ENCODE measurements around the gene TMEM135.
"Not testable (repeated sequence)": the region's sequence is repeated elsewhere in the genome, so short reads cannot be mapped to it uniquely, and the experiment has no call there.

The TMEM135 gene

DNA sequence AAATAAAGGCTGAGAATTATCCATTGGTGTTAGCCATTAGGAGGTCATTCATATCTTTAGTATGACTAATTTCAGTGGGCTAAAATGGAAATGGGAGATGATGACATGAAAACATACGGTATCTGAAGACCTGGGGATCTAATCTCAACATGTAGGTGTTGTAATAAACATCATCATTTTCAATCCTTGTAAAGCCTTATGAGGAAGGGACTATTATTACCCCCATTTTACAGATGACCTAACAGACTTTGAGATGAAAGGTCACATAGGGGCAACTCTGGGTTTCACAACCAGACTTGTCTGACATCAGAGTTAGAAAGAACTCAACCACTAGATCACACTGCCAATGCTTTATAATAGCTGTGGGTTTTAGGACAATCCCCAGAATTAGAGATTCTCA, 34.8 kb upstream of the TMEM135 start:
- Histone ChIP-seq H3K4me3 (ENCODE audit: low read depth, low read length) (no peak overlapping the region), H3K9me3 (ENCODE audit: control insufficient read depth, insufficient read depth, low read length) (no peaks in the 10 kb centered on the region), H3K27me3 (ENCODE audit: control insufficient read depth, insufficient read depth, low read length) (no peaks in the 10 kb centered on the region), H3K36me3 (ENCODE audit: control insufficient read depth, insufficient read depth, low read length) (no peaks in the 10 kb centered on the region), H3K4me1 (ENCODE audit: control insufficient read depth, insufficient read depth, low read length) (peaks cover 7% of the 10 kb centered on the region; the same call in 1 of the 2 replicates), H3K27ac (ENCODE audit: low read depth, low read length) (no peak overlapping the region), H3K9ac (ENCODE audit: low read depth, low read length) (no peak overlapping the region)

- H3K4me3 ChIP-seq (ENCODE audit: low read depth, low read length); H3K36me3 ChIP-seq (ENCODE audit: control insufficient read depth, insufficient read depth, low read length); H3K4me1 ChIP-seq (ENCODE audit: control insufficient read depth, insufficient read depth, low read length); H3K9ac ChIP-seq (ENCODE audit: low read depth, low read length); H3K9me3 ChIP-seq (ENCODE audit: control insufficient read depth, insufficient read depth, low read length); H3K27me3 ChIP-seq (ENCODE audit: control insufficient read depth, insufficient read depth, low read length); H3K27ac ChIP-seq (ENCODE audit: low read depth, low read length): not testable (repeated sequence)
Observed at GRCh38 chr11:87004281-87004680, 33.5 kb upstream of the TMEM135 start.

DNA sequence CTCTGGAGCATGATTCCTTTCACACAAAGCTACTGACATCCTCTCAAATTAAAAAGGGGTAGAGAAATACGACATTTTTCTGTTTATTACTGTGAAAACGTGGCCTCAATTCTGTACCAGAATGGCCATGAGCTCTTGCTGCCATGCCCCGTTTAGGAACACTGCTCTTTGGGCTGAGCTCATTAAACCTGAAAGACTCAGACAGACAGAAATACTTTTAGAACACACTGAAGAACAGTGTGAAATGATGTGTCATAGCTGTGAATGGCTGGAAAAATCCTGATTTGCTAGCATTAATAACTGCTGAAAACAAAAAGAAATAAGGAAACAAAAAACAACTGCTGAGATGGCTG, 32.2 kb upstream of the TMEM135 start:
- H3K27ac ChIP-seq (ENCODE audit: low read depth, low read length), result no peak overlapping the region
- H3K36me3 ChIP-seq (ENCODE audit: control insufficient read depth, insufficient read depth, low read length), result no peaks in the 10 kb centered on the region
- no peaks in the 10 kb centered on the region for H3K4me1 ChIP-seq (ENCODE audit: control insufficient read depth, insufficient read depth, low read length)
- no peaks in the 10 kb centered on the region for H3K27me3 ChIP-seq (ENCODE audit: control insufficient read depth, insufficient read depth, low read length)
- H3K9me3 ChIP-seq (ENCODE audit: control insufficient read depth, insufficient read depth, low read length), result no peaks in the 10 kb centered on the region
- no peak overlapping the region for H3K9ac ChIP-seq (ENCODE audit: low read depth, low read length)
- H3K4me3 ChIP-seq (ENCODE audit: low read depth, low read length), result no peak overlapping the region

- Histone ChIP-seq H3K4me1 (ENCODE audit: control insufficient read depth, insufficient read depth, low read length) (no peaks in the 10 kb centered on the region), H3K9me3 (ENCODE audit: control insufficient read depth, insufficient read depth, low read length) (no peaks in the 10 kb centered on the region), H3K4me3 (ENCODE audit: low read depth, low read length) (no peak overlapping the region), H3K27me3 (ENCODE audit: control insufficient read depth, insufficient read depth, low read length) (no peaks in the 10 kb centered on the region), H3K36me3 (ENCODE audit: control insufficient read depth, insufficient read depth, low read length) (no peaks in the 10 kb centered on the region), H3K27ac (ENCODE audit: low read depth, low read length) (no peak overlapping the region), H3K9ac (ENCODE audit: low read depth, low read length) (no peak overlapping the region)
Observed at GRCh38 chr11:87006035-87006434, 31.7 kb upstream of the TMEM135 start.

GRCh38 chr11:87007963-87008362, 29.8 kb upstream of the TMEM135 start:
- no peaks in the 10 kb centered on the region for H3K36me3 ChIP-seq (ENCODE audit: control insufficient read depth, insufficient read depth, low read length)
- no peak overlapping the region for H3K27ac ChIP-seq (ENCODE audit: low read depth, low read length)
- H3K9ac ChIP-seq (ENCODE audit: low read depth, low read length), result no peak overlapping the region
- H3K27me3 ChIP-seq (ENCODE audit: control insufficient read depth, insufficient read depth, low read length), result no peaks in the 10 kb centered on the region
- no peak overlapping the region for H3K4me3 ChIP-seq (ENCODE audit: low read depth, low read length)
- no peaks in the 10 kb centered on the region for H3K4me1 ChIP-seq (ENCODE audit: control insufficient read depth, insufficient read depth, low read length)
- H3K9me3 ChIP-seq (ENCODE audit: control insufficient read depth, insufficient read depth, low read length), result no peaks in the 10 kb centered on the region

DNA sequence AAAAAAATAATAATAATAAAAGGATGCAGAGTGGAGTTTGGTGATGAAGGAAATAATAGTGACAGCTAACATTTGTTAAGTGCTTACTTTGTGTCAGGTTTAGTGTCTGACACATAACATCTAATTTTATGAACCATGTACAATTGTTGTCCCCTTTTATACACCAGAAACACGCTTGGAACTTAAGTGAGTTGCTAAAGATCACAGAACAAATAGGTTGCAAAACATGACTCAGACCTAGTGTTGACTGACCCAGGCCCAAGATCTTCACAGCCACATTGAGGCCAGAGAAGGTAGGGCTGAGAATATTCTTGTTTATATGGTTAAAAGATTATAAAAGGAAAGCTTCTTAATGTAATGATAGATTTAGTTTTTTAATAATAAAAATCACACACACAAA, 25.6 kb upstream of the TMEM135 start:
- H3K9me3 ChIP-seq (ENCODE audit: control insufficient read depth, insufficient read depth, low read length), result no peaks in the 10 kb centered on the region
- no peak overlapping the region for H3K4me3 ChIP-seq (ENCODE audit: low read depth, low read length)
- no peak overlapping the region for H3K27ac ChIP-seq (ENCODE audit: low read depth, low read length)
- no peaks in the 10 kb centered on the region for H3K27me3 ChIP-seq (ENCODE audit: control insufficient read depth, insufficient read depth, low read length)
- no peaks in the 10 kb centered on the region for H3K36me3 ChIP-seq (ENCODE audit: control insufficient read depth, insufficient read depth, low read length)
- no peak overlapping the region for H3K9ac ChIP-seq (ENCODE audit: low read depth, low read length)
- no peaks in the 10 kb centered on the region for H3K4me1 ChIP-seq (ENCODE audit: control insufficient read depth, insufficient read depth, low read length)

DNA sequence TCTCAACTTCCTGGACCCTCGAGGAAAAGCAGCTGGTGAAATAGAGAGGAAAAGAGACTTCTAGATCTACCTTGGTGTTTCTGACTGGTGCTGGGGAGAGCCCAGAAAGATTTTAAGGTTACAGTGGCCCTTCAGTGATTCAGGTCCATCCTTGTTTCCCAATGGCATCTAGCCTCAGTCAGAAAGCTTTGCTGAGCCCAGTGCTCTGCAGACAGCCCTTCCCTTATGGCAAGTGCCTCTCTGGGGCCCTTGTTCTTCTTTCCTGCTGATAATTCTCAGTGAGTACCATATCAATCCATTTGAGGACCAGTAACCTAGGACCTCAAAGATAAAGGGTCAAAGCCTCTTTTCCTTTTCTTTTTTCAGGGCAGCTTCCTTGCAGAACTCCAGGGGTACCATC, 25.1 kb upstream of the TMEM135 start:
- Histone ChIP-seq H3K27me3 (ENCODE audit: control insufficient read depth, insufficient read depth, low read length) (no peaks in the 10 kb centered on the region), H3K9ac (ENCODE audit: low read depth, low read length) (no peak overlapping the region), H3K27ac (ENCODE audit: low read depth, low read length) (no peak overlapping the region), H3K36me3 (ENCODE audit: control insufficient read depth, insufficient read depth, low read length) (no peaks in the 10 kb centered on the region), H3K4me1 (ENCODE audit: control insufficient read depth, insufficient read depth, low read length) (no peaks in the 10 kb centered on the region), H3K9me3 (ENCODE audit: control insufficient read depth, insufficient read depth, low read length) (no peaks in the 10 kb centered on the region), H3K4me3 (ENCODE audit: low read depth, low read length) (no peak overlapping the region)

DNA sequence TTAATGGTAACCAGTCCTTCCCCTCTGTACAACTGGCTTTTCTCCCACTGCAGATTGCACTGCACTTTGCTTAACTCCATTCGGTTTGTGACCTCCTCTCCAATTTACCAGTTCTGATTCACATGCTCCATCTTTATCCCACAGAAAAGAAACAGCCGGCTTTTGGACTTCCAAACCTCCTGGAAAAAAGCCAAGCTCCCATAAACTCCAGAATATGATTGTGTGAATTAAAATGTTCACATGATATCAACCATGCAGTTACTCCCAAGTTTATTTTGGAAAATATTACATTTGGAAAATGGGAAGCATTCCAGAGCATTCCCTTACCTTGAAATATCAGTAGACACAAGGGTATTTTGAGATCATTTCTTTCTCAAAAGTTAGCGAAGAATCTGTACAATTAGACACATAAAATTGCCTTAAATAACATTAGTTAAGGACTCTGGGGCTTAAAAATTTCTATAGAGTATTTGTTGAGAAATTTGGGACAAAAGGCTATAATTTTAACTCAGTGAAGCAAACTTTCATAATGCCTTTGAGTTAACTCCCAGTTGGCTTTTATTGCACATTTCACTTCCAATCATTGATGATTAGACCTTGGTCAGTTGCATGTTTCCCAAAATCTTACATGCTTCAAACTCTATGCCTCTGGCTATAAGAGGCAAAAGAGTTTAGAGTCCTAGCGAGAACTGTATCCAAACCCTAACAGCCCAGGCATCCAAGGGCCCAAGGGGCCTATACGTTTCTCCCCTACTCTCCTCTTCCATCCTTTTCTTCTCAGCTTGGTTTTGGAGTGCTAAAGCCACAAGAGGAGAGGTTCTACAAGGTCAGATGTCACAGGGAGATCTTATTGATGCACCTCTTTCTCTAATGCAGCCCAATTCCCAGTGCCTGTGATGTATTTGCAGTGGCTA, 23.6 kb upstream of the TMEM135 start:
- Histone ChIP-seq H3K9ac (ENCODE audit: low read depth, low read length) (no peak overlapping the region), H3K4me3 (ENCODE audit: low read depth, low read length) (no peak overlapping the region), H3K4me1 (ENCODE audit: control insufficient read depth, insufficient read depth, low read length) (no peaks in the 10 kb centered on the region), H3K27me3 (ENCODE audit: control insufficient read depth, insufficient read depth, low read length) (no peaks in the 10 kb centered on the region), H3K9me3 (ENCODE audit: control insufficient read depth, insufficient read depth, low read length) (peaks cover 5% of the 10 kb centered on the region), H3K36me3 (ENCODE audit: control insufficient read depth, insufficient read depth, low read length) (no peaks in the 10 kb centered on the region), H3K27ac (ENCODE audit: low read depth, low read length) (no peak overlapping the region)

DNA sequence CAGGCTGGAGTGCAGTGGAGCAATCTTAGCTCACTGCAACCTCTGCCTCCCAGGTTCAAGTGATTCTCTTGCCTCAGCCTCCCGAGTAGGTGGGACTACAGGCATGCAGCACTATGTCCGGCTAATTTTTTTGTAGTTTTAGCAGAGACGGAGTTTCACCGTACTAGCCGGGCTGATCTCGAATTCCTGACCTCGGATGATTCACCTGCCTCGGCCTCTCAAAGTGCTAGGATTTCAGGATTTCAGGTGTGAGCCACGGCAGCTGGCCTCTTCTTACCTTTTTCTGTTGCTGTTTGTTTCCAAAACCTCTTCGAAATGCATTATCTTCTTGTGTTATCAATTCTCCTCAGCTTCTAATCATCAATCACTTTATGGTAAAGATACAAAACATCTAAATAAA, 22.1 kb upstream of the TMEM135 start:
- H3K9me3 ChIP-seq (ENCODE audit: control insufficient read depth, insufficient read depth, low read length), result peaks cover 5% of the 10 kb centered on the region
- no peak overlapping the region for H3K27ac ChIP-seq (ENCODE audit: low read depth, low read length)
- H3K36me3 ChIP-seq (ENCODE audit: control insufficient read depth, insufficient read depth, low read length), result no peaks in the 10 kb centered on the region
- no peaks in the 10 kb centered on the region for H3K4me1 ChIP-seq (ENCODE audit: control insufficient read depth, insufficient read depth, low read length)
- H3K4me3 ChIP-seq (ENCODE audit: low read depth, low read length), result no peak overlapping the region
- H3K27me3 ChIP-seq (ENCODE audit: control insufficient read depth, insufficient read depth, low read length), result no peaks in the 10 kb centered on the region
- no peak overlapping the region for H3K9ac ChIP-seq (ENCODE audit: low read depth, low read length)

DNA sequence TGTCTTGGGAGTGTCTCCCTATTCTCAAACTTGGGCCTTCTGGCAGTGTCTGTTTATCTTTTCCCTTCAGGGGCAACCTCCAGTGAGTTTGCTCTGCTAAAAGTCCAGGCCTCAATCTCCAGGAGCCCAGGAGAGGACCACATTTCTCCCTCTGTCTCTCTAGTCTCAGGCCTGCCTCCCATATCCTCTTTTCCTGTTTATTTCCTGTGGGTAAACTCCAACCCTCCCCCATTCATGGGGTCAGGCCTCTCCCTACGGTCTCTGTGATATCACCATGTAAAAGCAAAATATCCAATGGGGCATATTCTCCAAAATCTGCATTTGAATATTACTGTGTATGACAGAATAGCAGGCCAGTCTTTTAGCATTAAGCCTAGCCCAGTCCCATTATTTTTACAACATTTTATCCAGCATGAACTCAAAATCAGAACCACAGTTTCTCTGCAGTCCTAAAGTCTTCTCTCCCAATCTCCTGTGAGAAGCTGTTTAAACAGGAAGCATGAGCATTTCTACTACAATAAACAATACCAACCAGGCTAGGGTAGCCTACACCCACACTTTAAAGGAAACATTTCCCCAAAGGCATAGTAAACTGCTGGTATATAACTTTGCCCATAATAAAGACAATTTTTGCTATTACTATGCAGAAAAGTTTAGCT, 18.0 kb upstream of the TMEM135 start:
- H3K27ac ChIP-seq (ENCODE audit: low read depth, low read length), result no peak overlapping the region
- no peak overlapping the region for H3K4me3 ChIP-seq (ENCODE audit: low read depth, low read length)
- H3K36me3 ChIP-seq (ENCODE audit: control insufficient read depth, insufficient read depth, low read length), result no peaks in the 10 kb centered on the region
- no peaks in the 10 kb centered on the region for H3K4me1 ChIP-seq (ENCODE audit: control insufficient read depth, insufficient read depth, low read length)
- H3K9me3 ChIP-seq (ENCODE audit: control insufficient read depth, insufficient read depth, low read length), result peaks cover 5% of the 10 kb centered on the region
- no peak overlapping the region for H3K9ac ChIP-seq (ENCODE audit: low read depth, low read length)
- H3K27me3 ChIP-seq (ENCODE audit: control insufficient read depth, insufficient read depth, low read length), result no peaks in the 10 kb centered on the region

DNA sequence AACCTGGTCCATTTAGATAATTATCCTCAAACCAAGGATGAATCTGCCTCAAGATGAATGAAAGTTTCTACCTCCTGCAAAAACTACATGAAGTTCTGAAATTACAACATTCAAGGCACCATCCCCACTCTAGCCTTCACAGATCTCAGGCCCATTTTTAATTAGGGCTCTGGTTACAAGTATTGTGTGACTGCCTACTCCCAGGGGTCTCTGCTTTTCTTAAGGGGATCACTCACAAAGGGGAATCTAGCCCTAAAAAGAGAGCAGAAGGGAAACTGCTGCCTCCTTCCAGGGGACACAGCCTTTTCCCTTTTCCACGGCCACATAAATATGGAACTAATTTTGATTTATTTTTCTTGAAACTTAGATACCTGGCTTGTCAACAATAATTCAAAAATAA, 17.4 kb upstream of the TMEM135 start:
- Histone ChIP-seq H3K27ac (ENCODE audit: low read depth, low read length) (no peak overlapping the region), H3K9ac (ENCODE audit: low read depth, low read length) (no peak overlapping the region), H3K9me3 (ENCODE audit: control insufficient read depth, insufficient read depth, low read length) (peaks cover 5% of the 10 kb centered on the region), H3K27me3 (ENCODE audit: control insufficient read depth, insufficient read depth, low read length) (no peaks in the 10 kb centered on the region), H3K4me1 (ENCODE audit: control insufficient read depth, insufficient read depth, low read length) (no peaks in the 10 kb centered on the region), H3K36me3 (ENCODE audit: control insufficient read depth, insufficient read depth, low read length) (no peaks in the 10 kb centered on the region), H3K4me3 (ENCODE audit: low read depth, low read length) (no peak overlapping the region)
